ENCODE data around the gene TMEM158.

The TMEM158 gene

GRCh38 chr3:45226206-45226915 lies at the start of gene TMEM158:
TSS of gene TMEM158 (minus strand) at chr3:45226287. CDS start at chr3:45226027, 260 bp downstream.
- DNase-seq, result peak in 51 of 56 donors; percentile 2 to 78 (median 48)

GRCh38 chr3:45275006-45275704 lies 49.1 kb upstream of the TMEM158 start:
- no peak for DNase-seq

- DNase-seq, result no peak
Observed at GRCh38 chr3:45273681-45274515, 47.8 kb upstream of the TMEM158 start.

GRCh38 chr3:45272828-45273470 lies 46.9 kb upstream of the TMEM158 start:
- peak in 1 of 56 donors; percentile 3 for DNase-seq

DNA sequence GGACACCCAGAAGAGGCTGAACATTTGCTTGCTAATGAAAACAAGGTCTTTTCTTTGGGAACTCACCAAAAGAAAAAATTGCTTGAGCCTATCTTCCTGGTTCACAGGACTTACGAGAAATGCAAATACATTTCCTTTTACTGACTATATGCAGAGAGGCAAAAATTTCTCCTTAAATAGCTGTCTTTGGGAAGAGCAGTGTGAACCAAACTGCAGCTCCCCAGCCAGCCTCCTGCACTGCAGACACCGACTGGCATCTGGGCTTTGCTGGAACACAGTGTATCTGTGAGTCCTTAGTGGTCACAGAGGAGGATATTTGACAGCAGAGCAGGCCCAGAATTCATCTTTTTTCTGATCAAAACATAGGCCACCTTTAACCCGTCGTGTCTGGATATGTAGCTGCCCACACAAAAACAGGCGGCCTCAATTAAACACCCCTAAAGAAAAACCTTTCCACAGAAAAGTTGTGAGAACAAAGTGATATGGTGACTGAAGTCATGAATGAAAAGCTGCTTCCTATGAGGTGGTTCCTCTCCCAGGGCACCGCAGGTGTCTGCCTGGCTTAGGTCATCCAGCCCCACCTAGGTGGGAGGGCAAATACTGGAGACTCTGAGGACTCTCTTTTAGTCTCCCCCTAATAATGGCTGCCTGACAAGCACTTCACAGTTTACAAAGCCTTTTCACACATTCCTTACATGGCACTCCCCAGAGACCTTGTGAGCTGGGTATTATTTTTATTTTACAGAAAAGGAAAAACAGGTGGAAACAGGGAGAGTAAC lies 46.1 kb upstream of the TMEM158 start:
- no peak for DNase-seq

DNA sequence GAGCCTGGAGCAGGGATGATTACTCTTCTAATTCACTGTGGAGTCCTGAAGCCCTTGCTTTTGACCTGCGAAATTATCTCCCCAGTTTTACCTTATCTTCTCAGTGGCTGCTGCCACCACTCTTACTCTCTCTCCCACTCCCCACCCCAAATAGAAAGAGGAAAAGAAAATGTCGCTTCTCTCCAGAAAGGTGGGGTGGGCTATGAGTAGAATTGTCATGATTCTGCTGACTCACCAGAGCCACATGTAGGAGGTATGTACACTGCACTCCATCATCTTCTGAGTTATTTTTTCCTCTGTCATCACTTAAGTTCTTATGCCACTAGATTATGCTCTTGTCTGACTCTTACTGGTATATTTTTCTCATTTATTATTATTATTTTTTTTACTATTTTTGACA lies 43.9 kb upstream of the TMEM158 start:
- DNase-seq, result no peak

GRCh38 chr3:45267097-45267496 lies 41.0 kb upstream of the TMEM158 start:
- no peak for DNase-seq

GRCh38 chr3:45261333-45262110 lies 35.4 kb upstream of the TMEM158 start:
- DNase-seq, result no peak

DNA sequence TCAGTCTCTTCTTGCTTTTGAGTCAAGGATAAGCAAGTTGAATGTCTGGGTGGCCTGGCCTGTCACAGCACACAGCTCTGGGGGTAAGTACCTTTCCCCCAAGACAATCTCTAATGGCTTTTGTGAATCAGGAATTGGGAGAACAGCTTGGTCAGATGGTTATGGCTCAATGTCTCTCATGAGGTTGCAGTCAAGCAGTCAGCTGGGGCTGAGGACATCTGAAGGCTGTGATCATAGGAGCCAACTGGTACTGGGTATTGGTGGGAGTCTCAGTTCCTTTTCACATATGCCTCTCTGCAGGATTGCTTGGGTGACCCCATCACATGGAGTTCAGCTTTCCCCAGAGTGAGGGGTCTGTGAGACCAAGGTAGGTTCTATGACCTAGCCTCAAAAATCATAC lies 33.0 kb upstream of the TMEM158 start:
- no peak for DNase-seq

- no peak for DNase-seq
Observed at GRCh38 chr3:45258317-45258716, 32.2 kb upstream of the TMEM158 start.

DNA sequence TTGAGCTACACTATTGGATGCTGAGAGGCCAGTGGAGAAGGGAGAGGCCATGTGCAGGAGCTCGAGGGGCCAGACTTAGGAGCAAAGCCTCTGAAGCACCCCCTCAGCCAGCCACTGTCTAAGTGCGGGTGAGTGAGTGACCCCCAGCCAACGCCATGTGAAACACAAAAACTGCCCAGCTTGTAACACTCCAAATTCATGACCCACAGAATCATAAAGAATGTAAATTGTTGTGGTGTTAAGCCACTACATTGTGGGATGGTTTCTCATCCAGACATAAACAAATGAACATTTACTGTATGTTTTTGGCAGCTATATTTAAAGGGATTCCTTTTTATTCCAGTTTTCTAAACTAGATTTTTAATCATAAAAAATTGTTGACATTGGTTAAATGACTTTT lies 27.2 kb upstream of the TMEM158 start:
- no peak for DNase-seq

DNA sequence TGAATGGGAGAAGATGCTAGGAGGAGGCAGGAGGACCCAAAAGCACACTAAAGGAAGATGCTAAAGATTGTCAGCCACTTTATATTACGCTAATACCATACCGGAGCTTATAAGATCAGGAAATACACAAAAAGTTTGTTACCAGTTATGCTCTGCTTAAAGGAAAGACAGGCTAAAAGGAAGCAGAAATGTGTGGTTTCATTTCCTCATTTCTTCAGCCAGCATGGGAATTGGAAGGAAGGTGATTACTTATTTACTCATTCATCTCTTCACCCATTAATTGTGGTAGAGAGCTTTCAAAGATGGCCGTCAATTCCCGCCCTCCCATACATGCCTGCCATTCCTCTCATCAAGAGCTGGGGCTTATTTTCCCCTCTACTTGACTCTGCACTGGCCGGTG lies 26.7 kb upstream of the TMEM158 start:
- DNase-seq, result no peak

DNA sequence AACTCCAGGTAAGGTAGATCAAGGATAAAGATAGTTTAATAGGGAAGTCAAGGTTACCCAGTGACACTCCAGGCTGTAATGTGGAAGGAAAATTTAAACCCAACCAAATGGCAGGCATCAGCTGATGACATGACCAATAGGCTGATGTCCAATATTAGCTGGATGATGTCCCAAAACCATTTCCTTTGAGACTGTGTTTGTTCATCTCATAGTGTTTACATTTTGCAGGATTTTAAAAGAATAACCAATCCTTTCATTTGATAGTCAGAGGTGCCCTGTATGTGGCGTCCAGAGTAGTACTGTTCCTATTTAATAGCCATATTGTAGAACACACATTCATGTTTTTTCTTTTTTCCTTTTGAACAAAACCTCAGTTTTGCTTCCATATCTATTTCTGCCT lies 23.3 kb upstream of the TMEM158 start:
- DNase-seq, result no peak

- peak in 1 of 56 donors; percentile 7 for DNase-seq
Observed at GRCh38 chr3:45246241-45246640, 20.2 kb upstream of the TMEM158 start.

DNA sequence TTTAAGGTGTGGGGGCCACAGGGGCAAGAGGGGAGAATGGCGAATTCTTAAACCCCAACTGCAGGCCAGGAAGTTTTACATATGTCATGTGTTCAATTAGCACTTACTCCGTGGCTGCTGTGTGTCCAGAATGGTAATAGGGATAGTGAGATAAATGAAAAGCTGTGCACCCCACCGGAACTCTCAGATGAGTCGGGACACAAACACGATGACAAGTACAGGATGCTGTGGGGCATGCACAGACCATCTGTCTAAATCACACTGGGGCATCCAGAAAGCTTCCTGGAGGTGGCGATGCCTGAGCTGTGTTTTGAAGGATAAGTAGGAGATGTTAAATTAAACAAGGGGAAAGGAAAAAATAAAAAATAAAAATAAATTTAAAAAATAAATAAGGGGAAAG lies 18.3 kb upstream of the TMEM158 start:
- no peak for DNase-seq

- no peak for DNase-seq
Observed at GRCh38 chr3:45241206-45241605, 15.1 kb upstream of the TMEM158 start.

DNA sequence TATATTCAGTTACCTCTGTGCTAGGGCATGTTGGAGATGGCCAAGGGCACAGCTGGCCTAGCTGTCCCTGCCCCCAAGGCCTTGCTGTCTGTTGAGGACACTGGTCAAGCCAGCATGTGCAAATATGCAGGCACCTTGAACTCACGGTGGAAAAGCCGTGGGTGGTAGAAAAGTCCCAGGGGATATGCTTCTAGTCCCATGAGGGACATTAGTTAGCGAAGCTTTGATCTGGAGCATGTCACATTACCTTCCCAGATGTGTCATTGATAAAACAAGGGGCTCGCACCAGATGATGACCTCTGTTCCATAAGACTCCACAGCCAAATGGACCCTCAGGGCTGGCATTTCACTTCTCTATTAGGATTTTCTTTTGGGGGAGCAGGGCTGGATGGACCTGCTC lies 14.2 kb upstream of the TMEM158 start:
- no peak for DNase-seq

DNA sequence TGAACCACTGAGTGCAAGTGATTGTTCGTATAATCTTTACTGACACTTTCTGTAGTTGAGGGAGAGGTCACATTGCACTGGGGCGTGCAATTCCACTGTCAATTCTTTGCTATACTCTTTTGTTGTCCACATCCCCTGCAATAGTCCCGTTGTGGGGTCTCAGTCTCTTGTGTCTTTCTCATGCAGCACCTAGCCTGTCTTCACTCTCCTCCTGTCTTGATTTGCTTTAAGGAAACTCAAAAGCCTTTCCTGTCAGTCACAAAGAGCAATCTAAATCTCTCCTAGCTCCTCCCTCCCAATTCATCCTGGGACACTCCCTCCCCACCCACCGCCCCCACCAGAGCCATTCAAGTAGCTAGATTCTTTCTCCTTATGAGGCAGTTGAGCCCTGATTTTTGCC lies 13.2 kb upstream of the TMEM158 start:
- DNase-seq, result no peak

DNA sequence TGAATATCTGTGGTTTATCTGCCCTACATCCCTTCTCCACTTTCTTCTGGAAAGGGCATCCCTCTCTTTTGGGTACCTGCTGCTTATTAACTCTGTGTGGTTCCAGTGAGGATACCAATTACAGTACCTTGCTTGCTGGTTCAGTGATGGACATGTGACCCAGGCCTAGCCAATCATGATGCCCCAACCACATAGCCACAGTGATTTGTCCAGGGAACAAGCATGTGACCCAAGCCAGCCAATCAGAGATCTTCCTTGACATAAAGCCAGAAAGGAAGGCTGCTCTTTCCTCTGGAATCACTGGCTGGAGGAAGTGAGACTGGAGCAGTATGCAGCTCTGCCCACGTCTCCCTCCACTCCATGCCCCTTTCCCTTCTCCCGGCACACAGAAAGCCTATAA lies 10.9 kb upstream of the TMEM158 start:
- DNase-seq, result no peak

DNA sequence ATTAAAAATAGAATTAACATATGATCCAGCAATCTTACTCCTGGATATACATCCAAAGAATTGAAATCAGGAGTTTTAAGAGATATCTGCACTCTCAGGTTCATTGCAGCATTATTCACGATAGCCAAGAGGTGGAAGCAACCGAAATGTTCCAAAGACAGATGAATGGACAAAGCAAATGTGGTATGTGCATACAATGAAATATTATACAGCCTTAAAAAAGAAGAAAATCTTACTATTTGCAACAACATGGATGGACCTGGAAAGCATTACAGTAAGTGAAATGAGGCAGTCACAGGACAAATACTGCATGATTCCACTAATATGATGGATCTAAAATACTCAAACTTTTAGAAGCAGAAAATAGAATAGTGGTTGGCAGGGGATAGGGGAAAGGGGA lies 9.3 kb upstream of the TMEM158 start:
- DNase-seq, result no peak
